Measurements from ENCODE around the gene TBC1D22B. TPM values are rescaled to one million over a fixed set of nuclear protein-coding genes. Genes with fewer than 3 reads are reported as not detected.
"Not testable (repeated sequence)": the region's sequence is repeated elsewhere in the genome, so short reads cannot be mapped to it uniquely, and the experiment has no call there.

Gene TBC1D22B
- total RNA-seq, 1 donor from 2014 or later, result 8.8 TPM

DNA sequence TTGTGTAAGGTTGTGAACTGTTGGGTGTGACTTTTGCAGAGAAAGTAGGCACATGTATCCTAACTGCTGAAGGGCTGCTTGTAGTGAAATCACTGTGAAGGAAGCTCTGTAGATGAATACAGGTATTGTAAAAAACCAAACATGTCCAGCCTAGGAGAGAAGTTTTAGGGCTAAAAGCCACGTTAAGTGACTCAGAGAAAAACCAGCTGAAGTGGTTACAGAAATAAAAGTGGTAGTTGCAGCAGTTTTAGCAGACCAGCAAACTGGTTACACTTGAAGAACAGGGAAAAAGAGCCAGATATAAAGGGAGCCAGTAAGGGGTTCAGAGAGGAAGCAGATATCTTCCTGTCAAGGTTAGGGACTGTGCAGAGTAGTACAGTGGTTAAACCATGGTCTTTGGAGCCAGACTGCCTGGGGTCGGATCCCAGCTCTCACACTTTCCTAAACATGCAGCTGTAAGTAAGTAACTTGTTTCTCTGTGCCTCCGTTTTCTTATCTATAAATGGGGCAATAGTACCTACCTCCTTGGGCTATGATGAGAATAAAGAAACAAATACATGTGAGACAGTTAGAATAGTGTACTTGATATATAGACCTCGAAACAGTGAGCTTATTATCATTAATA, 62.4 kb downstream of the TBC1D22B start:
- TF ChIP-seq, protein P1, sequence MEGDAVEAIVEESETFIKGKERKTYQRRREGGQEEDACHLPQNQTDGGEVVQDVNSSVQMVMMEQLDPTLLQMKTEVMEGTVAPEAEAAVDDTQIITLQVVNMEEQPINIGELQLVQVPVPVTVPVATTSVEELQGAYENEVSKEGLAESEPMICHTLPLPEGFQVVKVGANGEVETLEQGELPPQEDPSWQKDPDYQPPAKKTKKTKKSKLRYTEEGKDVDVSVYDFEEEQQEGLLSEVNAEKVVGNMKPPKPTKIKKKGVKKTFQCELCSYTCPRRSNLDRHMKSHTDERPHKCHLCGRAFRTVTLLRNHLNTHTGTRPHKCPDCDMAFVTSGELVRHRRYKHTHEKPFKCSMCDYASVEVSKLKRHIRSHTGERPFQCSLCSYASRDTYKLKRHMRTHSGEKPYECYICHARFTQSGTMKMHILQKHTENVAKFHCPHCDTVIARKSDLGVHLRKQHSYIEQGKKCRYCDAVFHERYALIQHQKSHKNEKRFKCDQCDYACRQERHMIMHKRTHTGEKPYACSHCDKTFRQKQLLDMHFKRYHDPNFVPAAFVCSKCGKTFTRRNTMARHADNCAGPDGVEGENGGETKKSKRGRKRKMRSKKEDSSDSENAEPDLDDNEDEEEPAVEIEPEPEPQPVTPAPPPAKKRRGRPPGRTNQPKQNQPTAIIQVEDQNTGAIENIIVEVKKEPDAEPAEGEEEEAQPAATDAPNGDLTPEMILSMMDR (conservative IDR thresholded peaks at IDR 0.05; ENCODE audit: low read depth, low read length), result no peak
- DNase-seq (ENCODE audit: low read depth), result no peak
- H3K4me3 ChIP-seq (ENCODE audit: low read depth, low read length), result no peak overlapping the region

DNA sequence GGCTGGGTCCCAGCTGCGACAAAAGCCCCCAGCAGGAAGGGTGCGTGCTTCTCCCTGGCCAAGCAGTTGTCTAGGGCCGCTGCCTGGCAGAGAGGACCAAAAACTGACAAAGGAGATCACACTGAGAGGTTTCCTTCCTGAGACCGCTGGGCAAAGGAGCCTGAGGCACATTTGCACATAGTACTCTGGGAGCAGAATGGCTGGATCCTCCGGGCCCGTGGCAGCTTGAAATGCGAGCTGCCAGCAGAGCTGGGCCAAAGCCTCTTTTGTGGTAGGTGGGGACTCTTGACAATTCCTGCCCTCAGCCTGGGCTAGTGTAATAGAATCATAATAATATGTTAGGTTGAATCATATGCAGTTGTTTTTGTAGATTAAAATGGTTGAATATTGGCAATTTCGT, 63.1 kb downstream of the TBC1D22B start:
- H3K4me3 ChIP-seq (ENCODE audit: low read depth, low read length), result no peak overlapping the region
- DNase-seq (ENCODE audit: low read depth), result no peak
- TF ChIP-seq, protein P1 (conservative IDR thresholded peaks at IDR 0.05; ENCODE audit: low read depth, low read length), result no peak

DNA sequence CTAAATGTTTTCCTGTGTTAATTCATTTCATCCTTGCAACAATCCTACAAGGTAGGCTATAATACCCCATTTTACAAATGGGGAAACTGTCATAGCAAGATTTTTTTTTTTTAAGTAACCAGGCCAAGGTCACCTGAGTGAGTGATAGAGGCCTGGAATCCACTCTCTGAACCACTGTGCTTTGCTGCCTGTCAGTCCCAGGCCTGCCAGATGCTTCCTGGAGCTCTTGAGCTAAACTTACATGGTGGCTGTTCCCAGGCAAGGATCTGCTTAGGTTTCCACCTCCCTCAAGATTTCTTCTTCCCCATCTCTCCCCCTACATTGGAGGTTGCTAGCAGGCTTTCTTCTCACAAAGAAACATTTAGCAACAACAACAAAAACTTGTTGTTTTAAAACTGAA, 63.5 kb downstream of the TBC1D22B start:
- TF ChIP-seq, protein P1 (conservative IDR thresholded peaks at IDR 0.05; ENCODE audit: low read depth, low read length), result no peak
- no peak for DNase-seq (ENCODE audit: low read depth)
- no peak overlapping the region for H3K4me3 ChIP-seq (ENCODE audit: low read depth, low read length)

DNA sequence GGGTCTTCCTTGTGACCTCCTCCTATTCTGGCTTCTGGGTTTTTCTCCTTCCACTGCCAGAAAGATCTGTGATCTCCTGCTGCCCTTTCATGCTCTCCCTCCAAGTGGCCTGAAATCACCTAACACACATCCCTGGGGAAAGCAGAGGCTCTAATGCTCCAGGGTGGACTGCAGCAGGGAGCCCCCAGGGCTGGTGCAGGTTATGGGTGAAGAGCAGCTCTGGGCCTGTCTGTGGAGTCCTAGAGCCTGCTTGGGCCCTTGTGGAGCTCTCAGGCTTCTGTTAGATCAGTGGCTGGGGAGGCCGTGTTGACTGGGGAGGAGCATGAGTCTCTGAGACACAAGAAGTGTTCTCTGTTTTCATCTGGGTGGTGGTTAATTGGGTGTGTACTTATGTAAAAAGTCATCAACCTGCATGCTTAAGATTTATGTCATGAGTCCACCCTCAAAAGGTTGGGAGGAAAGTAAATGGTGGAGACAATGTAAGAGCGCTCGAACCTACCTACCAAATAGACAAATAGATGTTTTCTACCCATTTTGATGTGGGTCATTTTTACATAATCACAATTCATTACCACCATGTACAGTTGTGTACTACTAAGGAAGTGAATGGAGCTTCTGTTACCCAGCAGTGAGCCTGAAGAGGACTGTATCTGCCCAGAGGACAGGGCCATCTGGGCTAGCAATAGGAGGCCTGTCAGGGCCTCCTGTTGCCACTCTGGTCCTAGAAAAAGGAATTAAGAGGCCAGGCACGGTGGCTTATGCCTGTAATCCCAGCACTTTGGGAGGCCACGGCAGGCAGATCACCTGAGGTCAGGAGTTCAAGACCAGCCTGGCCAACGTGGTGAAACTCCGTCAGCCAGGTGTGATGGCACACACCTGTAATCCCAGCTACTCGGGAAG, 64.2 kb downstream of the TBC1D22B start:
- TF ChIP-seq, protein P1 (conservative IDR thresholded peaks at IDR 0.05; ENCODE audit: low read depth, low read length), result no peak
- no peak overlapping the region for H3K4me3 ChIP-seq (ENCODE audit: low read depth, low read length)
- DNase-seq (ENCODE audit: low read depth), result no peak

DNA sequence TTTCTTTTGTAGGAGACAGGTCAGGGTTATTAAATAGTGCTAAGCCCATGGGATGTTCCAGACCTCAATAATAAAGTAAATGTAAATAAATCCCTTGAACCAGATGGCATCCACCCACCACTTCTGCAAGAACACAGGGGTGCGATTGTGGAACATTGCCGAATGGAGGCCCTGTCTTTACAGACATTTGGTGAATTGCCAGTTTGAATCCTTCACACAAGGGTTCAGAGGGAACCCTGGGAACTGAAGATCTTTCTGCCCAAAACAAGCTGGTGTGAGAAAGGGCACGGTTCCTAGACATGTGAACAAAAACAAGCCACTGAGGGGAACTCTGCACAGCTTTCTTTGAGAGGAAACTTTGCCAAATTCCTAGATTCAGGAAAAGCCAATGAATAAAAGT, 66.0 kb downstream of the TBC1D22B start:
- no peak overlapping the region for H3K4me3 ChIP-seq (ENCODE audit: low read depth, low read length)
- TF ChIP-seq, protein P1 (conservative IDR thresholded peaks at IDR 0.05; ENCODE audit: low read depth, low read length), result no peak
- DNase-seq (ENCODE audit: low read depth), result no peak

DNA sequence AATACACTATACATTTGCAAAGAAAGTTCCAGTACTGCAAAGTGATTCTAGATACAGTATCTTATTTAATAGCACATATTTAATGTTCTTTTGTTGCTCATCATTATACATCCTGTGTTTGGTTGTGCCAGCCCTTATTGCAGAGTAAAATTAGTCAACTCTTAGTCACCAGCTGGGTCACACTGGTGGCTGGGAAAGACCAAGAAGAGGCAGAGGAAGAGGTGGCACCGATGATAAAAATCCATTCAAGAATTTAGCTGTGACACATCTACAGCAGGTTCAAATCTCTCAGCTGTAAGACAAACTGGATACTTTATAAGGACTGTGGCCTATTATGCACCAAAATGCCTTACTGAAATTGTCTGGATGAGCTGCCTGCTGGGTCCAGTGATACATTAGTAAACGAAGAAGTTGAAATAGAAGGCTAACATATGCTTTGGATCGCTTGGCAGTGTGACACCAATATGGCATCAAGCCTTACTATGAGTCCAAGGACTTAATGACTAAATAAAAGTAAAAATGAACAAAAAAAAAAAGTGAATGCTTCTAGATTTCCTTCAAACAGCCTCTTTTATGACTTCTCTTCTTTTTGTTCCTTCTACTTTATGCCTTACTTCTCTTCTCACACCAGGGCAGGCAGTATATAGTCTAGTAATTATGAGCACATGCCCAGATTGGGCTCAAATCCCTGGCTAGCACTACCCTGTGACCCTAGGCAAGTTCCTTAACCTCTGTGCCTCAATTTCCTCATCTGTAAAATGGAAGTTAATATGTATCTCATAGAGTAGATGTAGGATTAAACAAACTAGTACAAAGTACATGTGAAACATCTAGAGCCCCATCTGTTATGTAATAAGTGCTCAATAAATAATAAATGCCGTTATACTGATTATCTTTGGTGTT, 66.8 kb downstream of the TBC1D22B start:
- no peak for DNase-seq (ENCODE audit: low read depth)
- H3K4me3 ChIP-seq (ENCODE audit: low read depth, low read length), result no peak overlapping the region
- TF ChIP-seq, protein P1 (conservative IDR thresholded peaks at IDR 0.05; ENCODE audit: low read depth, low read length), result no peak

DNA sequence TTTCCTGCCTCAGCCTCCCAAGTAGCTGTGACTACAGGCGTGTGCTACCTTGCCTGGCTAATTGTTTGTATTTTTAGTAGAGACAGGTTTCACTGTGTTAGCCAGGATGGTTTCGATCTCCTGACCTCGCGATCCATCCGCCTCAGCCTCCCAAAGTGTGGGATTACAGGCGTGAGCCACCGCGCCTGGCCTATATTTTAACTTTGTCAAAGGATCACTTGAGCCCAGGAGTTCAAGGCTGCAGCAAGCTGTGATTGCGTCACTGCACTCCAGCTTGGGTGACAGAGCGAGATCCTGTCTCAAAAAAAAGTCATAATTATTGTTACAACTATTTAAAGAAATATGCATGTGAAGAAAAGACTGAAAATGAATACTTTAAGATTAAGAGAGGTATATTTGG, 72.8 kb downstream of the TBC1D22B start:
- H3K4me3 ChIP-seq (ENCODE audit: low read depth, low read length); DNase-seq (ENCODE audit: low read depth): not testable (repeated sequence)

All from epithelial cell of proximal tubule (primary cell).